ENCODE results near the gene SERPINB8.
"Not testable (repeated sequence)": the region's sequence is repeated elsewhere in the genome, so short reads cannot be mapped to it uniquely, and the experiment has no call there.

SERPINB8 gene, protein sequence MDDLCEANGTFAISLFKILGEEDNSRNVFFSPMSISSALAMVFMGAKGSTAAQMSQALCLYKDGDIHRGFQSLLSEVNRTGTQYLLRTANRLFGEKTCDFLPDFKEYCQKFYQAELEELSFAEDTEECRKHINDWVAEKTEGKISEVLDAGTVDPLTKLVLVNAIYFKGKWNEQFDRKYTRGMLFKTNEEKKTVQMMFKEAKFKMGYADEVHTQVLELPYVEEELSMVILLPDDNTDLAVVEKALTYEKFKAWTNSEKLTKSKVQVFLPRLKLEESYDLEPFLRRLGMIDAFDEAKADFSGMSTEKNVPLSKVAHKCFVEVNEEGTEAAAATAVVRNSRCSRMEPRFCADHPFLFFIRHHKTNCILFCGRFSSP

DNA sequence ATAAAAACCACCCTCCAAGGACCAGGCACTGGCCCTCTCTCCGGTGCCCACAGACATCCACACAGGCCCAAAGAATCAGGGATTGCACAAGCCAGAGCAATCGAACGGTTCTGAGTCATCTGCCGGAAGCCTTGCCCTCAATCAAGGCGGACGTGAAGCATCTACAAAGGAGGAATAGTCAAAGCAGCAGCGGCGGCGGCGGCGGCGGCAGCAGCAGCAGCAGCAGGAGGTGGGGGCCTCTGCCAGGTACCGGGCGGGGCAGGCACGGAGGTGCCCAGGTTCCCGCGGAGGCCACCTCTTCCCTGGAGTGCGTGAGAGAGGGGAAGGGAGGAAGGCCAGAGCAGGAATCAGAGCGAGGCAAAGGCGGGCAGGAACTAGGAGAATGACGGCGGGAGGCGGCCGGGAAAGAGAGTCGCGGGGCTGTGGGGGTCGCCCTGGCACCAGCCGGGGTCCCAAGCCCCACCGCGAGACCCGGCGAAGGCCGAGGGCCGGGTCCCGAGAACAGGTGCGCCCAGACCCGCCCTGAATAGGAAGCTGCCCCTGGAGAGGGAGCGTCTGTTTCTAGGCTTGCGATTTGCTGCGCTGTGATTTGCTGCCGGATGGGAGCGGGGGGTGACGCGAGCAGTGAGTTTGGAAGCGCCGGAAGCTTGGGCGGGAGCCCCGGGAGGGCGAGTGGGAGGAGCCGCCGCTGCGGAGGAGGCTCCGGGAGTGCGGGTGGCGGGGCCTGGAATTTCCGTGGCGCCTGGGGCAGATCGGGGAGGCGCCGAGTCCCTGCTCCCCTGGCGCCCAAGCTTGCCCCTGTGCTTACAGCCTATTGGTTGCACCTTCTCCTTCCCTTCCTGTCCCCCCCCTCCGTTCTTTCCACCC, at the start of gene SERPINB8:
TSS of gene SERPINB8 (plus strand) at position 140 of the 867 bp plus-strand sequence. CDS start 8,228 bp downstream, outside the sequence.
- Histone ChIP-seq H3K9ac (ENCODE audit: low read length in 5 of 5) (peak within 1 kb of the TSS; percentile 77 to 95 (median 90)), H3K4me1 (ENCODE audit: control insufficient read depth in 5 of 5, insufficient read depth in 5 of 5, low read length in 5 of 5) (peaks cover 0 to 17% (median 14%) of the 10 kb centered on the region in 5 donors), H3K4me3 (ENCODE audit: low read depth in 1 of 5, low read length in 5 of 5) (peak within 1 kb of the TSS; percentile 82 to 91 (median 86)), H3K9me3 (ENCODE audit: control insufficient read depth in 5 of 5, low read length in 5 of 5) (no peaks in the 10 kb centered on the region), H3K36me3 (ENCODE audit: control insufficient read depth in 5 of 5, insufficient read depth in 5 of 5, low read length in 5 of 5) (no peaks in the 10 kb centered on the region), H3K27me3 (ENCODE audit: control insufficient read depth in 5 of 5, insufficient read depth in 4 of 5, low read length in 5 of 5) (peaks cover 0 to 3% (median 0%) of the 10 kb centered on the region in 5 donors), H3K27ac (ENCODE audit: low read depth, low read length) (peak within 1 kb of the TSS; percentile 94)

DNA sequence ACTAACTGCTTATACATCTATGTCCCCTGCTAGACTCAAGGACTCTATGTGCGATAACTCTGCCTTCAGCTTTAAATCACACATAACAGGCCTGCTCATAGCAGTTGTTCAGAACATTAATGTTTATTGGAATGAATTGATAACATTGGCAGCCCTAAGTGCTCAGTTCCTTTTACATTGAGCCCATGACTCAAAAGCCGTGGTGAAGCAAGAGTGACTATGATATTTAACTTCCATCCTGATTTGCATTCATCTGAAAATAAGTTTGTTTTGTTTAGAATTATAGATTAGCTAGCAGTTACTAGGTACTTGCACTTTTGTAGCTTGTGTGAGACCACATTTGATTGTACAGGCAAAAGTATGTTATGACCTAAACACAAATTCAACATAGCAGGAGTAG, 47.8 kb upstream of the SERPINB8 start:
- Histone ChIP-seq H3K36me3 (ENCODE audit: control insufficient read depth in 5 of 5, insufficient read depth in 5 of 5, low read length in 5 of 5) (no peaks in the 10 kb centered on the region), H3K9me3 (ENCODE audit: control insufficient read depth in 5 of 5, low read length in 5 of 5) (no peaks in the 10 kb centered on the region), H3K27ac (ENCODE audit: low read depth, low read length) (no peak overlapping the region), H3K4me3 (ENCODE audit: low read depth in 1 of 5, low read length in 5 of 5) (no peak overlapping the region), H3K9ac (ENCODE audit: low read length in 5 of 5) (no peak overlapping the region), H3K4me1 (ENCODE audit: control insufficient read depth in 5 of 5, insufficient read depth in 5 of 5, low read length in 5 of 5) (no peaks in the 10 kb centered on the region), H3K27me3 (ENCODE audit: control insufficient read depth in 5 of 5, insufficient read depth in 4 of 5, low read length in 5 of 5) (no peaks in the 10 kb centered on the region)

DNA sequence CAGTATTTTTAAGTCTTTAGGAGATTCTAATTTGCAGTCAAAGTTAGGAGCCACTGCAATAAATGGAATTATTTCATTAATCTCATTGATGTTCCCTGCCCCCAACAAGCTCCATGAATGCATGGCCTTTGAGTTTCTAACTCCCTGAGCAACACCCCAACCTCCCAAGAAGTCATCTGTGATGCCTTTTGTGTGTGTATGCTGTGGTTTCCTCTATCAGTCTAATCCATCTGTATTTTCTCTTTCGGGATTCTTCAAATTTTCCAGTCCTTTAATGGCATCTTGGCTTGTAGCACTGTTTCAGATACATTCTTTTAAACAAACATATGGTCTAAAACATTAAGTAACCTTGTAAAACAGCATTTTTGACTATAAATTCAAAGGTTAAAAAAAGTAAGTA, 45.3 kb upstream of the SERPINB8 start:
- Histone ChIP-seq H3K27ac (ENCODE audit: low read depth, low read length) (no peak overlapping the region), H3K9ac (ENCODE audit: low read length in 5 of 5) (no peak overlapping the region), H3K4me3 (ENCODE audit: low read depth in 1 of 5, low read length in 5 of 5) (no peak overlapping the region), H3K9me3 (ENCODE audit: control insufficient read depth in 5 of 5, low read length in 5 of 5) (no peaks in the 10 kb centered on the region), H3K36me3 (ENCODE audit: control insufficient read depth in 5 of 5, insufficient read depth in 5 of 5, low read length in 5 of 5) (no peaks in the 10 kb centered on the region), H3K27me3 (ENCODE audit: control insufficient read depth in 5 of 5, insufficient read depth in 4 of 5, low read length in 5 of 5) (no peaks in the 10 kb centered on the region), H3K4me1 (ENCODE audit: control insufficient read depth in 5 of 5, insufficient read depth in 5 of 5, low read length in 5 of 5) (no peaks in the 10 kb centered on the region)

DNA sequence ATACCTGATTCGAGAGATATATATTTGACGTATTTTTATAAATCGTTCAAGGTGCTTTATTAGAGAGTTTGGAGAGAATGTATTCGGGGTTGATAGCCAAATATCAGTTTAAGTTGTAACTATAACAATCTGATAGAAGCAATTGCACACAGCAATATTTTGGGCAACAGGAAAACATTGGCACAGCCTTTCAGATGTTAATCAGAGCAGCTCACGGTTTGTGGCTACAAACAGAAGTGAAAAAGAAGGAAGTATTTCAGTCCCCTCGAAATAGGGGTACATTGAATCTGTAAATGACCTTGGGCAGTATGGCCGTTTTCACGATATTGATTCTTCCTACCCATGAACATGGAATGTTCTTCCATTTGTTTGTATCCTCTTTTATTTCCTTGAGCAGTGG, 41.5 kb upstream of the SERPINB8 start:
- Histone ChIP-seq H3K4me3 (ENCODE audit: low read depth in 1 of 5, low read length in 5 of 5) (no peak overlapping the region), H3K27ac (ENCODE audit: low read depth, low read length) (no peak overlapping the region), H3K27me3 (ENCODE audit: control insufficient read depth in 5 of 5, insufficient read depth in 4 of 5, low read length in 5 of 5) (no peaks in the 10 kb centered on the region), H3K9ac (ENCODE audit: low read length in 5 of 5) (no peak overlapping the region), H3K9me3 (ENCODE audit: control insufficient read depth in 5 of 5, low read length in 5 of 5) (no peaks in the 10 kb centered on the region), H3K36me3 (ENCODE audit: control insufficient read depth in 5 of 5, insufficient read depth in 5 of 5, low read length in 5 of 5) (no peaks in the 10 kb centered on the region), H3K4me1 (ENCODE audit: control insufficient read depth in 5 of 5, insufficient read depth in 5 of 5, low read length in 5 of 5) (no peaks in the 10 kb centered on the region)

DNA sequence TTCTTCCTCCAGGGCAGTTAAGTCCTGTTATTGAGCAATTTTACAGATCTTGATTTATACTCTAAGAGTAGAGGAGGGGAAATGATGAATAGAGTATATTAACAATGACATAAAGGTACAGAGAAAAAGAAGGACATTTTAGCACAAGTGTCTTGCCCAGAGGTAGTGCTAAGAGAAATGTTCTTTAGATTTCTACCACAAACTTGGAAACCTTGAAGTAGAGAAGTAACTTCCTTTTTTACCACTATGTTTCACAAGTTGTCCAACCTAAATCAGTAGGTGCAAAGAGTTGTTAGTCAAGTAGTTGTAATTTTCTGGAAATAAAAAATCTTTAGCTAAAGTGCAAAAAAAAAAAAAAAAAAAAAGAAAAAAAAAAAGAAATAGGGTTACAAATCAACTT, 40.5 kb upstream of the SERPINB8 start:
- H3K9ac ChIP-seq (ENCODE audit: low read length in 5 of 5); H3K4me3 ChIP-seq (ENCODE audit: low read depth in 1 of 5, low read length in 5 of 5); H3K27me3 ChIP-seq (ENCODE audit: control insufficient read depth in 5 of 5, insufficient read depth in 4 of 5, low read length in 5 of 5); H3K9me3 ChIP-seq (ENCODE audit: control insufficient read depth in 5 of 5, low read length in 5 of 5); H3K27ac ChIP-seq (ENCODE audit: low read depth, low read length); H3K36me3 ChIP-seq (ENCODE audit: control insufficient read depth in 5 of 5, insufficient read depth in 5 of 5, low read length in 5 of 5); H3K4me1 ChIP-seq (ENCODE audit: control insufficient read depth in 5 of 5, insufficient read depth in 5 of 5, low read length in 5 of 5): not testable (repeated sequence)

DNA sequence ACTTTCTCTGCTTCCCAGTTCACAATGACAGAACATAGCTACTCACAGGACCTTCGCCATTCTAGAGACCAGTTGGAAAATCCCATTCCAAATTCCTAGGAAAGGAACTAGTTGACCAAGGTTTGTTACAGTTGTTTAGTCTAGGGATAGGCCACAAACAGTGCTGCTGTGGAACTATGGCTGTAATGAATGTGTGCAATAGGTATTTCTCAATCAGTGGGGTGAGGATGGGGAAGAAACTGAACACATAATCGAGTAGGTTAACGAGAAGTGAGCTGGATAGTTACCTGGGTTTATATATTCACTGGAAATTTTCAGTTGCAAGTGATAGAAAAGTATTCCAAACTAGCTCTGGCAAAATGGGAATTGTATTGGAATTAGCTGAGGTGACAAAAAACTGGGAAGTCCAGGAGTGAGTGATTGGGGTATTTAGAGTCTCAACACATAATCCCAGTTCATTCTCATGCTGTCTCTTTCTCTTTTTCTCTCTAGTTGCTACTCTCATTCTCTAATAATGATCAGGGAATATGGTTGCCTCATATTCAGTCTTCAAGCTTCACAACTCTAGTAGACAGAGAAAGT, 39.0 kb upstream of the SERPINB8 start:
- H3K36me3 ChIP-seq (ENCODE audit: control insufficient read depth in 5 of 5, insufficient read depth in 5 of 5, low read length in 5 of 5), result no peaks in the 10 kb centered on the region
- H3K4me1 ChIP-seq (ENCODE audit: control insufficient read depth in 5 of 5, insufficient read depth in 5 of 5, low read length in 5 of 5), result peaks cover 0 to 1% (median under 1%) of the 10 kb centered on the region in 5 donors
- no peak overlapping the region for H3K4me3 ChIP-seq (ENCODE audit: low read depth in 1 of 5, low read length in 5 of 5)
- H3K27ac ChIP-seq (ENCODE audit: low read depth, low read length), result no peak overlapping the region
- H3K9ac ChIP-seq (ENCODE audit: low read length in 5 of 5), result no peak overlapping the region
- H3K27me3 ChIP-seq (ENCODE audit: control insufficient read depth in 5 of 5, insufficient read depth in 4 of 5, low read length in 5 of 5), result no peaks in the 10 kb centered on the region
- H3K9me3 ChIP-seq (ENCODE audit: control insufficient read depth in 5 of 5, low read length in 5 of 5), result no peaks in the 10 kb centered on the region

DNA sequence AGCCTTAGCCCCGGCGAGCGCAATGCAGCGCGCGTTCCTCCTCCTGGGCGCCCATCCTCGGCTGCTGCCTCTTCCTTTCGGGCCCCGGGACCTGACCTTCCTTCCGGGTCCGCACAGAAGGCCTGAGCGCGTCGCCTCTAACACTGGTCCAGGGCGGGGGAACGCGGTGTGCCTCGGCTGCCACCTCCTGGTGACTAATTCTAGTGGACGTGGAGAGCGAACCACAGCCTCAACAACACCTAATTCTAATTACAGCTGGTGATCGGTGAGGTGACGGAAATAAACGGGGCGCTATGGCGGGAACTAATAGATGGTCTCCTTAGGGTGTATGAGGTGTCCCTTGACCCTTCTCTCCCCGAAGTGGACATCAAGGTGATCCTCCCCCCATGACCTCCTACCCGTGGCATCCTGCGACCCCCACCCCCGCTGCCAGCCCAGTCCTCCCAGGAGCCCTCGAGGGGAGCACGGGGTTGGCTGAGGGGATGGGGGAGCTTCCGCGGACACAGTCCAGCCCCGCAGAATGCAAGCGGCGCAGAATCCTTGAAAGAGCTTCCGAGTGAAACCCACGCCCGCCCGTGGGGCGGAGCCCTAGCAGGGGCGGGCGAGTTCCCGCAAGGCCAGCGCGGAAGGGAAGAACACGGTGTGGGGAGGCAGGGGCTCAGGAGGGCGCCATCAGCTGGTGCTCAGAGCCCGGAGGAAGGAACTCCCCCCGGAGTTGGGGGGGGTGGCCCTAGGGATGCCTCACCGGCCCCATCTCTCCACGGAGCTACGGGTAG, 33.5 kb upstream of the SERPINB8 start:
- no peaks in the 10 kb centered on the region for H3K36me3 ChIP-seq (ENCODE audit: control insufficient read depth in 5 of 5, insufficient read depth in 5 of 5, low read length in 5 of 5)
- peaks cover 4 to 14% (median 8%) of the 10 kb centered on the region in 5 donors for H3K27me3 ChIP-seq (ENCODE audit: control insufficient read depth in 5 of 5, insufficient read depth in 4 of 5, low read length in 5 of 5)
- H3K9ac ChIP-seq (ENCODE audit: low read length in 5 of 5), result peak overlapping the region in 3 of 5 donors; percentile 39 to 53 (median 45)
- peak overlapping the region in 4 of 5 donors; percentile 55 to 62 (median 61) for H3K4me3 ChIP-seq (ENCODE audit: low read depth in 1 of 5, low read length in 5 of 5)
- peaks cover 0 to 13% (median 10%) of the 10 kb centered on the region in 5 donors for H3K4me1 ChIP-seq (ENCODE audit: control insufficient read depth in 5 of 5, insufficient read depth in 5 of 5, low read length in 5 of 5)
- no peak overlapping the region for H3K27ac ChIP-seq (ENCODE audit: low read depth, low read length)
- H3K9me3 ChIP-seq (ENCODE audit: control insufficient read depth in 5 of 5, low read length in 5 of 5), result no peaks in the 10 kb centered on the region

DNA sequence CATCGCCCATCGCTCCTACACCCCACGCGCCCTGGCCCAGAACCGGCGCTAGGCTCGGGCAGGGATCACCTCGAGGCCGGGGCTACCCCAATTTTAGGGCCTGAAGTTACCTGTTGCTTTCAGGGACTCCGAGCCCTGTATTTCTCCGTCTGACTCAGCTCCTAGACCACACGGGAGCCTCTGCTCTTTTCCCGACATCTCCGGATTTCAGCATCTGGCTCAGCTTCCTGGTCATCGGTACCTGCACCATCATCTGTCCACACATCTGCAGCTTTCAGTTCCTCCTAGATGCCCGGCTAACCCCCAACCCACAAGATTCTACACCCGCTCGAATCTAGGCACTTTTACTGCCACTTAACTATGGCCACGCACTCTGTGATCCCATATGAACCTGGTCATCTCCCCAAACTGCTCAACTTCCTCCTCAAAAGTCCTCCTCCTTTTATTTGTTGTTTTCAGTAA, 32.9 kb upstream of the SERPINB8 start:
- peak overlapping the region in 4 of 5 donors; percentile 55 to 62 (median 61) for H3K4me3 ChIP-seq (ENCODE audit: low read depth in 1 of 5, low read length in 5 of 5)
- H3K9ac ChIP-seq (ENCODE audit: low read length in 5 of 5), result peak overlapping the region in 2 of 5 donors; percentile 45 to 53
- no peak overlapping the region for H3K27ac ChIP-seq (ENCODE audit: low read depth, low read length)
- peaks cover 4 to 14% (median 8%) of the 10 kb centered on the region in 5 donors for H3K27me3 ChIP-seq (ENCODE audit: control insufficient read depth in 5 of 5, insufficient read depth in 4 of 5, low read length in 5 of 5)
- H3K4me1 ChIP-seq (ENCODE audit: control insufficient read depth in 5 of 5, insufficient read depth in 5 of 5, low read length in 5 of 5), result peaks cover 0 to 13% (median 10%) of the 10 kb centered on the region in 5 donors
- no peaks in the 10 kb centered on the region for H3K36me3 ChIP-seq (ENCODE audit: control insufficient read depth in 5 of 5, insufficient read depth in 5 of 5, low read length in 5 of 5)
- no peaks in the 10 kb centered on the region for H3K9me3 ChIP-seq (ENCODE audit: control insufficient read depth in 5 of 5, low read length in 5 of 5)

DNA sequence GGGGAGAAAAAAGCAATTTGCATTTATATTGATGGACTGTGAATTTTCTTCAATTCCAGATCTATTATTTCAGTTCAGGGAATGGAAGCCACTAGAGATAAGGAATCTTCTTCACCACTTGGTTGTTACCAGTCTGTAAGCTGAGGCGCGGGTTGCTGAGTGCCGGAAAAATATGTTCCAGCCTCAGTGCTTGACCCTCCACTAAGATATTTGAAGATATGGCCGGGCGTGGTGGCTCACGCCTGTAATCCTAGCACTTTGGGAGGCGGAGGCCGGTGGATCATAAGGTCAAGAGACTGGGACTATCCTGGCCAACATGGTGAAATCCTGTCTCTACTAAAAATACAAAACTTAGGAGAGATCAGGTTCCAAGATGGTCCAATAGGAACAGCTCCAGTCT, 29.9 kb upstream of the SERPINB8 start:
- Histone ChIP-seq H3K9ac (ENCODE audit: low read length in 5 of 5) (no peak overlapping the region), H3K27me3 (ENCODE audit: control insufficient read depth in 5 of 5, insufficient read depth in 4 of 5, low read length in 5 of 5) (peaks cover 4 to 18% (median 8%) of the 10 kb centered on the region in 5 donors), H3K36me3 (ENCODE audit: control insufficient read depth in 5 of 5, insufficient read depth in 5 of 5, low read length in 5 of 5) (no peaks in the 10 kb centered on the region), H3K4me3 (ENCODE audit: low read depth in 1 of 5, low read length in 5 of 5) (no peak overlapping the region), H3K4me1 (ENCODE audit: control insufficient read depth in 5 of 5, insufficient read depth in 5 of 5, low read length in 5 of 5) (peaks cover 0 to 13% (median 10%) of the 10 kb centered on the region in 5 donors), H3K27ac (ENCODE audit: low read depth, low read length) (no peak overlapping the region), H3K9me3 (ENCODE audit: control insufficient read depth in 5 of 5, low read length in 5 of 5) (no peaks in the 10 kb centered on the region)
